ENCODE data around the gene PCNX3. TPM values are rescaled to one million over a fixed set of nuclear protein-coding genes. Genes with fewer than 3 reads are reported as not detected.

PCNX3 gene
- total RNA-seq, 1 experiment from 2014 or later: 50.4 TPM

GRCh38 chr11:65609229-65609628 is 6.3 kb upstream of the PCNX3 start:
- intact Hi-C loops (cut with micrococcal nuclease): no loop called here
- POLR2A ChIA-PET: interaction anchor here (1.1 to 1.4 kb wide), 2 partner anchors 50 to 62 kb away, joined by 3 to 6 read pairs; no protein-coding TSS in a partner anchor
- no peaks in the 10 kb centered on the region for H3K9me3 ChIP-seq (ENCODE audit: control insufficient read depth in 1 of 2, insufficient read depth in 1 of 2, low read depth in 1 of 2, low read length in 2 of 2)
- no peak overlapping the region for H3K9ac ChIP-seq (ENCODE audit: low read length)
- H3K27ac ChIP-seq (ENCODE audit: low read depth, low read length): peak overlapping the region; percentile 11
- no peak for DNase-seq (ENCODE audit: low read depth, low spot score)
- no peak overlapping the region for H3K4me3 ChIP-seq (replicated peaks in 1 of 2; ENCODE audit: low read depth in 1 of 2, low read length in 2 of 2)
- H3K27me3 ChIP-seq (ENCODE audit: insufficient read depth, low read length): no peaks in the 10 kb centered on the region
- RAD21 ChIA-PET (ENCODE audit: low non-redundant PET in 1 of 2, low total read pairs in 2 of 2, uncharacterized antibody in 2 of 2, unreplicated experiment in 2 of 2): no interaction called here
- CTCF ChIA-PET: interaction anchor here (0.6 kb wide), 1 partner anchor 209 kb away, joined by 3 read pairs; no protein-coding TSS in a partner anchor
- H3K4me2 ChIP-seq (ENCODE audit: low read length): no peak overlapping the region
- ATAC-seq: no peak
- H3K4me1 ChIP-seq (ENCODE audit: control insufficient read depth in 1 of 2, insufficient read depth in 2 of 2, low read length in 2 of 2): peaks cover 13 to 61% of the 10 kb centered on the region in 2 experiments
- H2AFZ ChIP-seq (ENCODE audit: low read depth, low read length, poor library complexity, severe bottlenecking): no peak overlapping the region
- H3K9me2 ChIP-seq (ENCODE audit: insufficient read depth): no peaks in the 10 kb centered on the region
- peaks cover 44% of the 10 kb centered on the region for H3K79me2 ChIP-seq (ENCODE audit: insufficient read depth, low read length)
- no peaks in the 10 kb centered on the region for H4K20me1 ChIP-seq (ENCODE audit: insufficient read depth)
- H3K36me3 ChIP-seq (ENCODE audit: control insufficient read depth in 1 of 2, insufficient read depth in 2 of 2, low read length in 2 of 2): peaks cover 11 to 22% of the 10 kb centered on the region in 2 experiments; a peak in 3 of 4 replicates
- no peak for TF ChIP-seq SP1 (IDR thresholded peaks at IDR 0.05; ENCODE audit: low read depth)
- no peak for TF ChIP-seq EZH2phosphoT487 (IDR thresholded peaks at IDR 0.05; ENCODE audit: borderline replicate concordance)
- no peak for TF ChIP-seq ZFX (IDR thresholded peaks at IDR 0.05)
- TF ChIP-seq SRF (IDR thresholded peaks at IDR 0.05; ENCODE audit: low read depth): no peak
- no peak for TF ChIP-seq MAX (IDR thresholded peaks at IDR 0.05)
- no peak for TF ChIP-seq ZBTB33 (IDR thresholded peaks at IDR 0.05; ENCODE audit: extremely low read depth, insufficient replicate concordance, low read length)
- TF ChIP-seq JUND (IDR thresholded peaks at IDR 0.05): no peak
- no peak for TF ChIP-seq REST (IDR thresholded peaks at IDR 0.05; ENCODE audit: low read depth)
- TF ChIP-seq YY1 (IDR thresholded peaks at IDR 0.05; ENCODE audit: extremely low read depth, insufficient replicate concordance, low read depth, low read length): no peak
- no peak for TF ChIP-seq ZNF274 (IDR thresholded peaks at IDR 0.05; ENCODE audit: low read depth, low read length)
- TF ChIP-seq CBX3 (IDR thresholded peaks at IDR 0.05; ENCODE audit: low read depth): no peak
- TF ChIP-seq RAD21 (IDR thresholded peaks at IDR 0.05; ENCODE audit: low read depth): no peak
- TF ChIP-seq EZH2 (IDR thresholded peaks at IDR 0.05): no peak
- TF ChIP-seq FOSL1 (IDR thresholded peaks at IDR 0.05; ENCODE audit: low read depth): no peak
- no peak for TF ChIP-seq ATF3 (IDR thresholded peaks at IDR 0.05)
- no peak for TF ChIP-seq POLR2AphosphoS5 (IDR thresholded peaks at IDR 0.05; ENCODE audit: low read depth, low read length)
- TF ChIP-seq SIN3A (IDR thresholded peaks at IDR 0.05; ENCODE audit: low read depth): no peak
- no peak for TF ChIP-seq TCF7L2 (IDR thresholded peaks at IDR 0.05; ENCODE audit: borderline replicate concordance, extremely low read depth, insufficient read depth, insufficient read length)
- no peak for TF ChIP-seq EGR1 (IDR thresholded peaks at IDR 0.05; ENCODE audit: low read depth)
- BruUV-seq (replicated peaks): no TSS peak

Data from HCT116 (cell line).